DLD1 (cell line): ENCODE measurements around the gene TTBK1.

ENCODE experiments used
- in situ Hi-C: cut with HindIII; loops from 2 replicates; pipeline ENCODE4 v1.10.0; 2017; ENCODE audit warnings: low sequenced_read_pairs

Gene TTBK1

GRCh38 chr6:43222418-43223059 lies 20.7 kb upstream of the TTBK1 start:
- in situ Hi-C loops, result no loop called here

DNA sequence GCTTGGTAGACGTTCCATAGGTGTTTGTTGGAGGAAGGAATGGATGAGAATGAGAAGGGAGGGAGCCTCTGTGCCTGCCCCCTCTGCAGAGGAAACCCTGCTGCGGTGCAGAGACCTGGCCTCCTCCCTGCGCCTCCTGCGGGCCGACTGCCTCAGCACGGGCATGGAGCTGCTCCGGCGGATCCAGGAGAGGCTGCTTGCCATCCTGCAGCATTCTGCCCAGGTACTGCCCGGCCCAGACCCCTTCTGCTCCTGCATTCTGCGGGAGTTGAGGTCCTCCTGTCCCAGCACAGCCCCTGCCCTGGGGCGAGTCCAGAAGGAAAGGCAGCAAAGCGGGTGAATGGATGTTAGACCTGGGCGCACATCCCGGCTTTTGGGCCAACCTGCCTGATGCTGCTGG lies 20.1 kb upstream of the TTBK1 start:
- in situ Hi-C loops, result no loop called here

DNA sequence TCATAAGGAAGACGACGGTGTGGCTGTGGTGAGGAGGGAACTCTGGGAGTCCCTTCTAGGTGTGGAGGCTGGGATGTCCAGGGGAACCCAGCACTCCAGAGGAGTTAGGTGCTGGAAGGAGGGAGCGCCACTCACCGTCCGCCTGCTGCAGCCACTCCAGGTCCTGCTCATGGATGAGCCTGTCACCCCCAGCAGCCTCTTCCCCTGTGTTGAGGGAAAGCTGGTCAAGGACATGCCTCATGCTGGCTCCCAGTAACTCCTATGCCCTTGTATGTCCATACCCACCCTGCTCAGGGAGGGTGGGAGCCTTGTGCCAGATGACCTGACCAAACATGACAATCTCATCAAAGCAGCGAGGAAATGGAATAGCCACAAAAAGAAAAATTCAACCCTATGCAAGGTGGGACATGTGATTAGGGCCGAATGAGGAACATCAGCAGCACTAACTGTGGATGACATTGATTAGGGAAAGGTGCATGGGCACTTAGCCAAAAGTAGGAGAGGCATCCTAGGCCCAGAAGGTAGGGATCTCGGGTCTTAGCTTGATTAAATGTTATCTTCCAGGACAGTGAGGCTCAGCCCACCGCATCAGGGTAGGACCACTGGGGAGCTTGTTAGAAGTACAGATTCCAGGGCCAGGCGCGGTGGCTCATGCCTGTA lies 17.0 kb upstream of the TTBK1 start:
- in situ Hi-C loops, result no loop called here

GRCh38 chr6:43228951-43229802 lies 14.1 kb upstream of the TTBK1 start, which contains the start of gene DNPH1:
Gene DNPH1 (minus strand): TSS chr6:43229481. CDS start chr6:43229456, 25 bp downstream.
- in situ Hi-C loops, result no loop called here

DNA sequence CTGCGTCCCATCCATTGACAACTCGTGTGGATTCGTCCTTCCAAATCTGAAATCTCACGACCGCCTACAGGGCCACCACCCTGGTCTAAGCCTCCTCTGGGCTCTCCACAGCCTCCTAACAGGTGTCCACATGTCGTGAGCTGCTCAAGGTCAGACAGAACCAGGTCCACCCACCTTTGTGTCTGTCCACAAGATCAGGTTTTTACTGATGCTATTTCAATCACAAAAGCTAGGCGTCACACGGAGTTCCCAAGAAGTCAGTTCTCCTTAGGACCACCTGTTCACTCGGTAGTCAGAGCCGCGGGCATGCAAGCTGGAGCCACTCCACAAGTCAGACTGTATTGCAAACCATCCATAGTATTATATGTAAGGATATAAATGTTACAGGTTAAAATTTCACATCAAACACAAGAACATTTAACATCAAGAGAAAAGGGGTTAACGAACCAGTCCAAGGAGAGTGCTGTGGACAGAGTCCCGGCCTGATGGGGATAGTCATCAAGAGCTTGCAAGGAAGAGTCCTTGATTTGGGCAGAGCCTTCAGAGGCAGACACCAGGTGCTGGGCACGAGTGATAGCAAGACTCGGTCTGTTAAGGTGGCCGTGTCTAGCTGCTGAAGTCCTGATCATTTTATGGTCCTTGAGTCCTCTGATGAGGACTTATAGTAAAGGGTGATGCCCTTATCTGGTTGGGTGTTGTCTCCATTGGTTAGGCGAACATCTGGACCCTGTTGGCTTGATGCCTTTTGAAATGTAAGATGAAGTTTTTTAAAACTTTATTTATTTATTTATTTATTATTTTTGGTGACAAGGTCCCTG lies 13.3 kb upstream of the TTBK1 start:
- in situ Hi-C loops, result no loop called here

- in situ Hi-C loops, result no loop called here
Observed at GRCh38 chr6:43231053-43231452, 12.2 kb upstream of the TTBK1 start.

GRCh38 chr6:43231735-43232450 lies 11.4 kb upstream of the TTBK1 start:
- in situ Hi-C loops, result no loop called here

DNA sequence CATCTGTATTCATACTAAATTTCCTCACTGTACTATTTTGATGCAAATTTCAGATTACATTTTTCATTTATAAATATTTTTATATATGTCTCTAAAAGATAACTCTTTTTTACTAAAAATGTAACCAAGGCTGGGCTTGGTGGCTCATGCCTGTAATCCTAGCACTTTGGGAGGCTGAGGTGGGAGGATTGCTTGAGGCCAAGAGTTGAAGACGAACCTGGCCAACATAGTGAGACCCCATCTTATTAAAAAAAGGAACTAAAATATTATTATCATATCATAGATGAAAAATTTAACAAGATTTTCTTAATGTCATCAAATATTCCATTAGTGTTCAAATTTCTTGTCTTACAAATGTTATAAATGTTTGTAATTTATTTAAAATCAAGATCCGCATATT lies 7.4 kb upstream of the TTBK1 start:
- in situ Hi-C loops, result no loop called here

- in situ Hi-C loops, result no loop called here
Observed at GRCh38 chr6:43239054-43239453, 4.2 kb upstream of the TTBK1 start.

- in situ Hi-C loops, result no loop called here
Observed at GRCh38 chr6:43240950-43241349, 2.3 kb upstream of the TTBK1 start.

DNA sequence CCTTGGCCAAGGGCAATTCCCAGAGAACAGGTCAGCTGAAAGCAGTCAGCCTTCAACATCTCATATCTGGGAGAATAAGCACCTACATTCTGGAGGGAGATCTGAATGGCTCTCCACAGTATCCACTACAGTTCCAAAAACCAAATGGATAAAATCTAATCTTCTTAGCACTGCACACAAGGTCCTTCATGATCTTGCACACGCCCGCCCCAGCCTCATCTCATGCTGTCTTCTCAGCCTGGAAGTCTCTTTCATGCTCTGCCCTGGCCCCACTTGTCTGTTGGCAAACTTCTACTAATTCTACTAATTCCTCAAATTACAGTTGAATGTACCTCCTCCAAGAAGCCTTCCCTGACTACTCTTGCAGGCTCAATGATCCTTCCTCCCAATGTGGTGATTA lies 1.8 kb upstream of the TTBK1 start:
- in situ Hi-C loops, result no loop called here

GRCh38 chr6:43243664-43244321 lies 512 bp downstream of the TTBK1 start:
- in situ Hi-C loops, result no loop called here

GRCh38 chr6:43246301-43247113 lies 3.2 kb downstream of the TTBK1 start:
- in situ Hi-C loops, result no loop called here

DNA sequence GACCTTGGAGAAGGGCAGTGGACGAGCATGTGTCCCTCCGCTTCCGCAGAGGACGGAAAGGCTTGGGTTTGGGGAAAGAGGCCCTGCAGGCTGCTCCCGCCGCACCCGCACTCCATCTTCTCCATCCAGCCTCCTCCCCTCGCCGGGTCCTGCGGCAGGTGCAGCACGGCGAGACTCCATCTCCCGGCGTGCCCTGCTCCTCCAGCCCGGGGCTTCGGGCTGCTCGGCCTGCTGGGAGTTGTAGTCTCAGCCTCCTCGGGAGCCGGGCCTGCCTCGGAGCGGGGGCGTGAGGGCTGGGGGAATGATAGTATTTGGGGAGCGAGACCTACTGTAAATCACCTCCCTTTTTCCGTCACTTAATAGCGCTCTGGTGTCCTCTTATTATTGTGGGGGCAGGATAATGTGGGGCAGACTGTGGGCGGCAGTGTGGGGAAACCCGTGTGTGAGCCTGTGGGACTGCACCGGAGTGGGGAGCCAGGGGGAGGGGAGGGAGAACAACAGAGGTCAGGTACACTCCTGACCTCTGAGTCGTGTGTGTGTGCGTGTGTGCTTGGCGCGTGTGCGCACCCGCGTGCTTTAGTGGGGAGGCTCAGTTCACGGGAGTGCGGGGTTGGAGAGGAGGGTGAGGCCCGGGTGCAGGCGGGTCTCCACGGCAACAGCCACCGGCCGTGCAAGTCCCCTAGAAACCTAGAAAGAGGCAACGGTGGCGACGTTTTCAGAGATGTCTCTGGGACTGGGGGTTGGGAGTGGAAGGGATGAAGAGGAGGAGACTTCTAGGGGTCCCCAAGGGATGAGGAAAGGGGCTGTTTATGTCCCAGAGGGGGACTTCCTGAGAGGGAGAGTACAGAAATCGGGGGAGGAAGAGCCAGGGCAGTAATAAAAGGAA lies 4.1 kb downstream of the TTBK1 start:
- in situ Hi-C loops, result no loop called here

- in situ Hi-C loops, result no loop called here
Observed at GRCh38 chr6:43248101-43248500, 4.8 kb downstream of the TTBK1 start.

DNA sequence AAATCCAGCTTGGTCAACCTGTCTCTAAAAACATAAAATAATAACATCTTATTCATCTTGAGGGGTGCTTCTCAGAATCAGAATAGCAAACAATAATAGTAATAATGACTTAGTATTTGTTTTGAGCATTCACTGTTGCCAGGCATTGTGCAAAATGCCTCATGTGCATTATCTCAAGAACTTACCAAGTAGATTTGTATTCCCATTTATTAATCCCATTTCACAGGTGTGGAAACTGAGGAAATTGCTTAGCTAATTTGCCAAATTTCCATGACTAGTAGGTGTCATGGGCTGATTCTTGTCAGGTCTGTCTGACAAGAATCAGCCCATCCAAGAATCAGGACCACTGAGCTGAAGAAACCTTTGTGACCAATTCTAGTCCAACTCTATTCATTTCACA lies 5.5 kb downstream of the TTBK1 start:
- in situ Hi-C loops, result no loop called here

GRCh38 chr6:43250992-43251373 lies 7.7 kb downstream of the TTBK1 start:
- in situ Hi-C loops, result no loop called here

DNA sequence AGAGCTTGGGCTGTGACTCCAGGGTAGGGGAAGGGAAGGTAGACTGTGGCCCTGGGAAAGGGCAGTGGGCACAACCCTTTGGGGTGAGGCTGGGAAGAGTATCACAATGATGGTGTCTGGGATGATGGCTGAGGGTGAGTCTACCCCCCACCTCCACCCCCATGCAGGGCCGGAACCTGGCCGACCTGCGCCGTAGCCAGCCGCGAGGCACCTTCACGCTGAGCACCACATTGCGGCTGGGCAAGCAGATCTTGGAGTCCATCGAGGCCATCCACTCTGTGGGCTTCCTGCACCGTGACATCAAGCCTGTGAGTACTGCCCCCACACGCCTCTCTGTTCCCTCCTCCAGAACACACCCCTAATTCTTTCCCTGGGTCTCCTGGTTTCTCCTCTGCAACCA lies 10.1 kb downstream of the TTBK1 start:
- in situ Hi-C loops, result no loop called here
